GM12874 (cell line): ENCODE results near the gene NDUFV1.

Experiments
- TF ChIP-seq, protein P1 (sequence below): IDR thresholded peaks from 2 replicates; pipeline ENCODE4 v1.5.1; 2011; ENCODE audit warnings: low read depth, mild to moderate bottlenecking, control low read depth, low read length, moderate library complexity; ENCODE audit not compliant: insufficient read depth

NDUFV1 gene

GRCh38 chr11:67611165-67611564 lies 4.4 kb downstream of the NDUFV1 start:
- TF ChIP-seq, protein P1, sequence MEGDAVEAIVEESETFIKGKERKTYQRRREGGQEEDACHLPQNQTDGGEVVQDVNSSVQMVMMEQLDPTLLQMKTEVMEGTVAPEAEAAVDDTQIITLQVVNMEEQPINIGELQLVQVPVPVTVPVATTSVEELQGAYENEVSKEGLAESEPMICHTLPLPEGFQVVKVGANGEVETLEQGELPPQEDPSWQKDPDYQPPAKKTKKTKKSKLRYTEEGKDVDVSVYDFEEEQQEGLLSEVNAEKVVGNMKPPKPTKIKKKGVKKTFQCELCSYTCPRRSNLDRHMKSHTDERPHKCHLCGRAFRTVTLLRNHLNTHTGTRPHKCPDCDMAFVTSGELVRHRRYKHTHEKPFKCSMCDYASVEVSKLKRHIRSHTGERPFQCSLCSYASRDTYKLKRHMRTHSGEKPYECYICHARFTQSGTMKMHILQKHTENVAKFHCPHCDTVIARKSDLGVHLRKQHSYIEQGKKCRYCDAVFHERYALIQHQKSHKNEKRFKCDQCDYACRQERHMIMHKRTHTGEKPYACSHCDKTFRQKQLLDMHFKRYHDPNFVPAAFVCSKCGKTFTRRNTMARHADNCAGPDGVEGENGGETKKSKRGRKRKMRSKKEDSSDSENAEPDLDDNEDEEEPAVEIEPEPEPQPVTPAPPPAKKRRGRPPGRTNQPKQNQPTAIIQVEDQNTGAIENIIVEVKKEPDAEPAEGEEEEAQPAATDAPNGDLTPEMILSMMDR: no peak

DNA sequence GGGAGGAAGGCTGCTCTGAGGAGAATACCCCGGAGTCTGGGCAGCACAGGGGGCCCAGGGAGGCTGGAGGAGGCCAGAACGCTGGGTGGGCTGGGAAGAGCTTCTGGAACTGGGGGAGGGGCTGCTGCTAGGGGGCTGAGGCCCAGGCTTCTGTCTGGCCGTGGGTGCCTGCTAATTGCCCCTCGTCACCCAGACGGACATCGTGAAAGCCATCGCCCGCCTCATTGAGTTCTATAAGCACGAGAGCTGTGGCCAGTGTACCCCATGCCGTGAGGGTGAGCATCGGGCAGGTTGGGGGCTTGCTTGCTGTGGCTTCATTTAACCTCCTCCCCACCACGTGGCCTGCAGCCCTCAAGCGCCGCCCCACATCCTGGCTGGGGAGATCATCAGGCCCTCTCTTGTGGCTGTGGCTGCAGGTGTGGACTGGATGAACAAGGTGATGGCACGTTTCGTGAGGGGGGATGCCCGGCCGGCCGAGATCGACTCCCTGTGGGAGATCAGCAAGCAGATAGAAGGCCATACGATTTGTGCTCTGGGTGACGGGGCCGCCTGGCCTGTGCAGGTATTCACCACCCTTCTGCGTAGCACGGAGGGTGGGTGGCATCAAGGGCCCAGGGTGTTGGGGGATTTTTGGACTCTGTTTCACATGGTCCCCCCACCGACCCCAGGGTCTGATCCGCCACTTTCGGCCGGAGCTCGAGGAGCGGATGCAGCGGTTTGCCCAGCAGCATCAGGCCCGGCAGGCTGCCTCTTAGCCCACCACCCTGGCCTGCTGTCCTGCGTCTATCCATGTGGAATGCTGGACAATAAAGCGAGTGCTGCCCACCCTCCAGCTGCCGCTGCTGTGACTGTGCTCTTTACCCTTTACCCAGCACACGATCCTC lies 5.2 kb downstream of the NDUFV1 start:
- TF ChIP-seq, protein P1: no peak

DNA sequence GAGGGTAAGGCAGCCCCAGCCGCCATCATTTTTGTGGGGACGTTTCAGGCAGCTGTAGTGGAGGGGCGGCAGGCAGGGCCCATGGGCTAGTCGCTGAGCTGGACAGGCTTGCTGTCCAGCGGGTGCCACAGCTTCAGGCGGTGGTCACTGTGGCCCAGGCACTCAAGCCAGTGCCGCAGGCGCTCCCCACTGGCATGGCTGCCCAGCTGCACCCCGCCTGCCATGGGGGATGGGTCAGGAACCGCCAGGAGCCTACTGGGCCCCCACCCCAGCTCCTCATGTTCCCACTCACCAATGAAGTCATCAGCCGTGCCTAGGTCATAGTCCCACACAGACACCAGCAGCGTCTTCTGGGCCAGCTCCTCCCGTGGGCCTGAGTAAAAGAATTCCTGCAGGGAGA lies 6.0 kb downstream of the NDUFV1 start:
- TF ChIP-seq, protein P1: no peak

GRCh38 chr11:67613313-67613959 lies 6.7 kb downstream of the NDUFV1 start:
- TF ChIP-seq, protein P1: no peak

DNA sequence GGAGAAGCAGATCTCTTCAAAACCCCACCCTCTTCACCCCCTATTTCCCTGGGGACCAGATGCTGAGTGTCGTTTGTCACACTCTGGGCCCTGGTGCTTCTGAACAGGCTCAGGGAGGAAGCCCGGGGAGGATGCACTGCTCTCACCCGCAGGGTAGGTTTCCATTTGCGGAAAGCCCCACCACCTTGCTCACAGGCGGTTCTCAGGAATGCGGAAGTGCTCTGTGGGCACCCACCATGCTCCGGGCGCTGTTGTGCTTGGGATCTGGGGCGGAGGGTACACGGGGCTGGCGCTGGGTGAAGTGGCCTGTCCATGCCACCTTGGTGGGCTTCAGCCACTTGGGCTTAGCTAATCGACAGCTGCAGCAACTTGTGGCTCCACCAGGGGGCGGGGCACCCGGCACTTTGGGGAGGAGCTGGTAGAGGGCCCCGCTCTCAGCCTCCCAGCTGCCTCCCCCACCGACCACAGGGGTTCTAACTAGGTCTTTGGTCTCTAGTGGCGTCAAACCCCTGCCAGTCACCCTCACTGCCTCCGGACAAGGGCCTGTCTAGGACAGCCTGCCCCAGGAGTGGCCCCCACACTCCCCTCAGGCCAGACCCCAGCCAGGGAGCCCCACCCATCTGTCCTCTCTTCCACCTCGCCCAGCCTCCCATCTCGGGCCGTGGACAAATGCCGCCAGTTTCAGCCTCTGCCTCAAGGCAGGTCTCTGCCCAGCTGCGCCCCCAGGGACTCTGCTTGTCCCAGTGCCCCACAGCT lies 7.4 kb downstream of the NDUFV1 start:
- TF ChIP-seq, protein P1: peak; percentile 64

DNA sequence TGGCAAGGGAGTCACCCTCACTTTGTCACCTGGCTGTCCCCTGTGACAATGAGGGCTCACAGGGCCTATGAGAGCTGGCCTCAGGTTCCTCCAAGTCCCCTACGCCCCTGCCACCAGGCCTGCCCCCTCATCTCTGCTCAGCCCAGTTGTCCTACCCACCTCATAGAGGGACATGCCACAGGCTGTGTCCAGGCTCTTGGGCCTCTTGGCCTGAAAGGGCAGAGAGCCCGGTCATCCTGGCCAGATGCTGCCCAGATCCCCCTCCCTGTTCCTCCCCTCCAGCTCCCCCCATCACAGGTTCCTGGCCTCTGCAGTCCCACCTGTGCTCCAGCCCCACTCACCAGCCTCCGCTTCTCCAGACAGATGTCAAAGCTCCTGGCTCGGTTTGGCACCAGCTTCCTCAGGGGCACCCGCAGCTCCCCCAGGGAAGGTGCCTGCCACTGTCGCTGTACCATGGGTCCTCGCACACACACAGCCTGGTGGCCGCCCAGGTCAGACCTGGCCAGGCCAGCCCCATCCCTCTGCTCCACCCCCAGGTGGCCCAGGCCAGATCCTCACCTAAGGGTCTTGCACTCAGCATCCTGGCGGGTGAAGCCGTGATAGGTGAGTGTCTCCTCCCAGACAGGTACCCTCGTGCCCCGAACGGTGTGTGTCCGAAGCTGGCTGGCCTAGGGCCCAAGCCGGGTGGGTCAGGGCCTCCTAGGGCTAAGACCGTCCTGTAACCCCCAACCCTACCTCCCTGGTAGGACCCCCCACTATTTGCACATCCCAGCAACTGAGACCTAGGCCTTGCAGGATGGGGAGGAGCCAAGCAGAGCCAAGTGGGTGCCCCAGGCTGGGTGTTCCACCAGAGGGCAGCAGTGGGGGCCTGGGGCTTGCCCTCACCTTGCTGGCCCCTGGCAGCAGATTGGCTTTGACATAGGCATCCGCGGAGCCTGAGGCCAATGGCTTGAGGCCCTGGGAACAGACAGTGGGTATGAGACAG lies 8.3 kb downstream of the NDUFV1 start:
- TF ChIP-seq, protein P1: peak; percentile 81
